Measurements from ENCODE around the gene CDK19. TPM values are rescaled to one million over a fixed set of nuclear protein-coding genes. Genes with fewer than 3 reads are reported as not detected.

The CDK19 gene
- total and polyA plus RNA-seq, 2 of the 13 experiments (the other 11 are each of a cell fraction or from before 2014, with no cell fraction given), result 13.4 to 27.0 TPM

DNA sequence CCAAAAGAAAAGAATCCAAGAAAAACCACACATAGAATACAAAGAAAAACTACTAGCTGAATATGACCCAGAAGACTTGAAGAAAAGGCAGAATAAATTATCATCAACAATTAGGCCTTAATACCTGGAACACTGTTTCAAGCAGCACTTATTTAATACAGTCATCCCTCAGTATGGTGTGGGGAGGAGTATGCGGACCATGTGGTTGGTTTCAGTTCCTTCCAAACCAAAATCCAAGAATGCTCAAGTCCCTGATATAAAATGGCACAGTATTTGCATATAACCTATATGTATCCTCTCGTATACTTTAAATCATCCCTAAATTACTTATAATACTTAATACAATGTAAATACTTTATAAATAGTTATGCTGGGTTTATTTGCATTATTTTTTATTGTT is 16.1 kb downstream of the CDK19 start:
- Histone ChIP-seq H3K9ac (ENCODE audit: insufficient read depth, low read depth, low read length) (no peak overlapping the region), H3K36me3 (replicated peaks in 1 of 2; ENCODE audit: control insufficient read depth in 1 of 2, insufficient read depth in 2 of 2, low read length in 2 of 2) (no peaks in the 10 kb centered on the region), H4K20me1 (ENCODE audit: insufficient read depth, low read length) (no peaks in the 10 kb centered on the region), H3K4me3 (replicated peaks in 1 of 3; ENCODE audit: insufficient read depth in 1 of 3, low read depth in 2 of 3, low read length in 3 of 3) (no peak overlapping the region), H3K79me2 (ENCODE audit: insufficient read depth, low read length) (peaks cover 55% of the 10 kb centered on the region), H3K4me1 (ENCODE audit: insufficient read depth, low read length) (peaks cover 21% of the 10 kb centered on the region), H3K9me3 (ENCODE audit: low read length) (no peaks in the 10 kb centered on the region), H3K27me3 (ENCODE audit: control insufficient read depth in 1 of 2, insufficient read depth in 2 of 2, low read length in 2 of 2) (no peaks in the 10 kb centered on the region), H3K27ac (ENCODE audit: extremely low read length, insufficient read depth, low read length) (no peak overlapping the region), H3K4me2 (ENCODE audit: low read depth, low read length) (0 out of 2 replicates have a peak overlapping the region, but pooled peaks have one; percentile 39), H2AFZ (ENCODE audit: low read length) (no peak overlapping the region)
- TF ChIP-seq ZNF790 (CRISPR knock-in tag; IDR thresholded peaks at IDR 0.05; ENCODE audit: borderline replicate concordance) (no peak), RFXAP (CRISPR knock-in tag; IDR thresholded peaks at IDR 0.05; ENCODE audit: borderline replicate concordance) (no peak), ZNF253 (CRISPR knock-in tag; IDR thresholded peaks at IDR 0.05; ENCODE audit: borderline replicate concordance) (no peak), FIP1L1 (IDR thresholded peaks at IDR 0.05; ENCODE audit: borderline replicate concordance, insufficient read depth, low read depth, low read length) (no peak), CENPX (CRISPR knock-in tag; IDR thresholded peaks at IDR 0.05) (no peak), ZNF441 (CRISPR knock-in tag; IDR thresholded peaks at IDR 0.05; ENCODE audit: borderline replicate concordance) (no peak), AGO1 (IDR thresholded peaks at IDR 0.05; ENCODE audit: low read depth, low read length, poor library complexity, severe bottlenecking) (no peak), ZNF556 (CRISPR knock-in tag; IDR thresholded peaks at IDR 0.05; ENCODE audit: borderline replicate concordance) (no peak), ZNF326 (CRISPR knock-in tag; IDR thresholded peaks at IDR 0.05; ENCODE audit: borderline replicate concordance) (no peak)
- TF ChIP-seq, protein P1, sequence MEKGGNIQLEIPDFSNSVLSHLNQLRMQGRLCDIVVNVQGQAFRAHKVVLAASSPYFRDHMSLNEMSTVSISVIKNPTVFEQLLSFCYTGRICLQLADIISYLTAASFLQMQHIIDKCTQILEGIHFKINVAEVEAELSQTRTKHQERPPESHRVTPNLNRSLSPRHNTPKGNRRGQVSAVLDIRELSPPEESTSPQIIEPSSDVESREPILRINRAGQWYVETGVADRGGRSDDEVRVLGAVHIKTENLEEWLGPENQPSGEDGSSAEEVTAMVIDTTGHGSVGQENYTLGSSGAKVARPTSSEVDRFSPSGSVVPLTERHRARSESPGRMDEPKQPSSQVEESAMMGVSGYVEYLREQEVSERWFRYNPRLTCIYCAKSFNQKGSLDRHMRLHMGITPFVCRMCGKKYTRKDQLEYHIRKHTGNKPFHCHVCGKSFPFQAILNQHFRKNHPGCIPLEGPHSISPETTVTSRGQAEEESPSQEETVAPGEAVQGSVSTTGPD (CRISPR knock-in tag; IDR thresholded peaks at IDR 0.05), result no peak
- TF ChIP-seq, protein P2, sequence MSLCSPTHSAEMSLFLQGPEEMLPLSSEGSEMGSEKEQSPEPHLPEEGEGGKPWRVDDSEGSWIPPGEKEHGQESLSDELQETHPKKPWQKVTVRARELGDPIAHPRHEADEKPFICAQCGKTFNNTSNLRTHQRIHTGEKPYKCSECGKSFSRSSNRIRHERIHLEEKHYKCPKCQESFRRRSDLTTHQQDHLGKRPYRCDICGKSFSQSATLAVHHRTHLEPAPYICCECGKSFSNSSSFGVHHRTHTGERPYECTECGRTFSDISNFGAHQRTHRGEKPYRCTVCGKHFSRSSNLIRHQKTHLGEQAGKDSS (CRISPR knock-in tag; IDR thresholded peaks at IDR 0.05; ENCODE audit: borderline replicate concordance, low read depth), result no peak
- ChIA-PET CTCF (ENCODE audit: low intra/inter-chr PET ratio, low total read pairs) (no interaction called here), POLR2A (interaction anchor here (0.7 to 2.6 kb wide), 3 partner anchors 16 to 75 kb away, joined by 3 to 13 read pairs (median 6); partner anchors contain the start of genes AMD1 and CDK19)
- BruUV-seq (replicated peaks), result no TSS peak
- FAIRE-seq, result no peak
- no peak for ATAC-seq
- 99% methylated on average over 2 of the region's 2 CpGs for WGBS (ENCODE audit: low lambda C conversion rate)
- in situ Hi-C loops (cut with HindIII; ENCODE audit: extremely low pct_ligation_motif_present, low pct_unique_long_range_greater_than_20kb), result no loop called here
- DNase-seq (ENCODE audit: low spot score), result no peak
- intact Hi-C loops (cut with micrococcal nuclease; ENCODE audit: unreplicated experiment), result no loop called here

Measured in HepG2 (cell line).